Testis (tissue), 3 donors: ENCODE measurements around the gene CLCN6. TPM values are rescaled to one million over a fixed set of nuclear protein-coding genes. Genes with fewer than 3 reads are reported as not detected.

Experiments
- DNase-seq: peaks from one replicate; pipeline ENCODE4 v3.0.0-alpha.2; 2019
- H3K27ac ChIP-seq, 2 donors: fragments of 200-600 bp; sonication (generic); one replicate each; pipeline ENCODE4 v1.5.1; 2019
- H3K27me3 ChIP-seq: fragments of 200-600 bp; sonication (generic); one replicate; pipeline ENCODE4 v1.5.1; 2019
- H3K36me3 ChIP-seq: fragments of 200-600 bp; sonication (generic); one replicate; pipeline ENCODE4 v1.5.1; 2017; ENCODE audit warnings: low read depth; ENCODE audit errors: missing control alignments
- H3K4me1 ChIP-seq: fragments of 200-600 bp; sonication (generic); one replicate; pipeline ENCODE4 v1.5.1; 2019
- H3K4me3 ChIP-seq, 2 donors: fragments of 200-600 bp; sonication (generic); one replicate each; pipeline ENCODE4 v1.5.1; 2017 to 2019
- H3K9me3 ChIP-seq: fragments of 200-600 bp; sonication (generic); one replicate; pipeline ENCODE4 v1.5.1; 2017
- POLR2A ChIP-seq: fragments of 450-650 bp; IDR thresholded peaks from one replicate; pipeline ENCODE4 v1.6.1; 2017; ENCODE audit warnings: antibody characterized with exemption, mild to moderate bottlenecking, moderate library complexity
- WGBS, 2 donors: methylation state at CpG; one replicate each; pipeline ENCODE4 v1.1.5; 2018; 5-methylcytosine and 5-hydroxymethylcytosine counted together
- intact Hi-C: fragments of 100-400 bp; cut with DNase I; formaldehyde crosslinking; loops from one replicate; pipeline ENCODE4 v1.15.1; 2023; ENCODE audit warnings: low total_unique reads
- polyA plus RNA-seq: library from polyadenylated mRNA; stranded (reverse); fragments of 350-450 nt; fragmentation: Illumina TruSeq; extraction: RNeasy Lipid Tissue Mini Kit (QIAGEN cat#74804); gene quantifications from one replicate; pipeline ENCODE4 v1.2.3, GENCODE V29; 2014; ENCODE audit warnings: low read depth, low replicate concordance; ENCODE audit not compliant: insufficient read depth
- total RNA-seq, 2 donors: library from RNA; depleted of rRNA; stranded (reverse); fragments of >200 nt; gene quantifications; one replicate each; pipeline ENCODE4 v1.2.3, GENCODE V29; 2016
- TF ChIP-seq, protein P1 (sequence below), 3 experiments: fragments of 450-650 bp in 2 of 3; fragments of 200-600 bp in 1 of 3; sonication (generic) in 1 of 3; IDR thresholded peaks; one replicate each; pipeline ENCODE4 v1.5.1; 2016 to 2019; ENCODE audit warnings: antibody characterized with exemption in 3 of 3, mild to moderate bottlenecking in 2 of 3, moderate library complexity in 1 of 3

The CLCN6 gene
- total and polyA plus RNA-seq, 3 donors from 2014 or later, result 47.9 to 91.7 (median 57.1) TPM

DNA sequence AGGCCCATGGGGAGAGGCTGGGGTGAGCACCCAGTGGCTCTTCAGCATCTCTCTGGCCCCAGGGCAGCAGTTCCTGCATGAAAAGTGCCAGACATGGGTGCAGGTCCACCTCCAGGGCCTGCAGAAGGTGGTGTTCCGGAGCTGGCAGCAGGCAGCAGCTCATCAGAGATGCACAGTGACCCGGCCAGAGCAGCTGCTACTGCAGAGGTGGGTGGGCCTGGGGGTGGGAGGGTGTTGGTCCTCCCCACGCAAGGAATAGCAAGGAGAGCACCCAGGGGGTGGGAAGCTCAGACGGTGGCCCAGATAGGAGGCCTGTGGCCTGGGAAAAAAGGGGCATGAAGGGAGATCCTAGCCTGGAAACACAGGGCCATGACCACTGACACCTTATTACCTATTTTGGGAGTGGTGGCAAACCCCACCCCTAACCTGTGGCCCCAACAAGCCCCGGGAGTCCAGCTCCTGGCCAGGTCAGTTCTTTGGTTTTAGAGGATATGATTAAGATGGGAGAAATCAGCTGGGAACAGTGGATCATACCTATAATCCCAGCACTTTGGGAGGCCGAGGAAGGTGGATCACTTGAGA, 23.8 kb upstream of the CLCN6 start:
- TF ChIP-seq POLR2A, result no peak
- TF ChIP-seq, protein P1, sequence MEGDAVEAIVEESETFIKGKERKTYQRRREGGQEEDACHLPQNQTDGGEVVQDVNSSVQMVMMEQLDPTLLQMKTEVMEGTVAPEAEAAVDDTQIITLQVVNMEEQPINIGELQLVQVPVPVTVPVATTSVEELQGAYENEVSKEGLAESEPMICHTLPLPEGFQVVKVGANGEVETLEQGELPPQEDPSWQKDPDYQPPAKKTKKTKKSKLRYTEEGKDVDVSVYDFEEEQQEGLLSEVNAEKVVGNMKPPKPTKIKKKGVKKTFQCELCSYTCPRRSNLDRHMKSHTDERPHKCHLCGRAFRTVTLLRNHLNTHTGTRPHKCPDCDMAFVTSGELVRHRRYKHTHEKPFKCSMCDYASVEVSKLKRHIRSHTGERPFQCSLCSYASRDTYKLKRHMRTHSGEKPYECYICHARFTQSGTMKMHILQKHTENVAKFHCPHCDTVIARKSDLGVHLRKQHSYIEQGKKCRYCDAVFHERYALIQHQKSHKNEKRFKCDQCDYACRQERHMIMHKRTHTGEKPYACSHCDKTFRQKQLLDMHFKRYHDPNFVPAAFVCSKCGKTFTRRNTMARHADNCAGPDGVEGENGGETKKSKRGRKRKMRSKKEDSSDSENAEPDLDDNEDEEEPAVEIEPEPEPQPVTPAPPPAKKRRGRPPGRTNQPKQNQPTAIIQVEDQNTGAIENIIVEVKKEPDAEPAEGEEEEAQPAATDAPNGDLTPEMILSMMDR (IDR thresholded peaks at IDR 0.05), result no peak
- Histone ChIP-seq H3K9me3 (no peaks in the 10 kb centered on the region), H3K4me3 (no peak overlapping the region), H3K27ac (no peak overlapping the region), H3K27me3 (no peaks in the 10 kb centered on the region), H3K36me3 (no peaks in the 10 kb centered on the region), H3K4me1 (peaks cover 22% of the 10 kb centered on the region)
- intact Hi-C loops, result no loop called here
- DNase-seq, result no peak
- 77 to 84% methylated on average over 4 to 6 of the region's 6 CpGs for WGBS, 2 donors

DNA sequence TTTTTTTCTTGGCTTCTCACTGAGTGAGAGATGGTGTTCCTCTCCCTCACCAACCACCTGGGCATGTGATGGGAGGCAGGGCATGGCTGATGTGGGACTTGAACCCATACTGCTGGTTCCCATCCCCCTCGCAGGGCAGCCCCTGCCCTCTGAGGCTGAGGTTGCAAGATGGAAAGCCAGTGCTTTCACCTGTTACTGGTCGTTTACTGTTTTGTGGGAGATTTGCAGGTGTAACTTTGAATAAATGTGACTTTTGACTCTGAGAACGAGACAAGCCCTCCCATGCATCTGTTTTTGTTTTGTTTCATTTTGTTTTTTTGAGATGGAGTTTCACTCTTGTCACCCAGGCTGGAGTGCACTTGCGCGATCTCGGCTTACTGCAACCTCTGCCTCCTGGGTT, 22.4 kb upstream of the CLCN6 start:
- Histone ChIP-seq H3K4me1 (peaks cover 33% of the 10 kb centered on the region), H3K27ac (no peak overlapping the region), H3K4me3 (no peak overlapping the region), H3K36me3 (no peaks in the 10 kb centered on the region), H3K9me3 (no peaks in the 10 kb centered on the region), H3K27me3 (no peaks in the 10 kb centered on the region)
- 88 to 96% methylated on average over 6 of the region's 6 CpGs for WGBS, 2 donors
- DNase-seq, result no peak
- TF ChIP-seq POLR2A, result no peak
- TF ChIP-seq, protein P1 (IDR thresholded peaks at IDR 0.05), result no peak
- intact Hi-C loops, result no loop called here

DNA sequence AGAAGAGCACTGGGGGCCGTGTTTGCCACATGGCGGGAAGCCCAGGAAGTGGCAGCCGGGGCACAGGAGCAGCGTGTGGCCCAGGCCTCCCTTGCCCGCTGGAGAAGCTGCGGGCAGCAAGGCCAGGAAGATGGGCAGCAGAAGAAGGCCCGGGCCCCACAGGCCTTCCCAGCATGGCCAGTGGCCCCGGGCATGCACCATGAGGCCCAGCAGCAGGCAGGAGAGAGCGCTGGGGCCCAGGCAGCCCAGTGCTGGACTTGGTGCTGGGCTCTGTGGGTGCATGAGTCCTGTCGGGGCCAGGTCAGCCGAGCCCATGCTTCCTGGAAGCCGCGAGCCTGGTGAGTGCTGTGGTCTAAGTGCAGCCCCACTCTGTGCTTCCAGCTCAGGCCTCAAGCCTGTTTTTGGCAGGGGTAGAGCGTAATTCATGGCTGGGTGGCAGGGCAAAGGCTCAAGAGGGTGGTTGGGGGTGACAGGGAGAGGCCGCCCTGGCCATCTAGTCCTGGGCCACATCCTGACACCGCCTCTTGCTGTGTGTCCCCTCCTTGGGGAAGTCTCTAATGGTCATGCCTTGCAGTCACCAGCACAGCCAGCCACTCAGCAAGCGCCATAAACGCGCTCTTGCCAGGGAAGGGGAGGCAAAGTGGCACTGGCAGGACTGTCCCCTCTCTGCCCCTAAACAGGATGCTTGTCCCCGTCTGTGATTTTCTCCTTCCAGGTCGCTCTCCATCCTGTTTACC, 21.6 kb upstream of the CLCN6 start:
- TF ChIP-seq POLR2A, result no peak
- TF ChIP-seq, protein P1 (IDR thresholded peaks at IDR 0.05), result no peak

DNA sequence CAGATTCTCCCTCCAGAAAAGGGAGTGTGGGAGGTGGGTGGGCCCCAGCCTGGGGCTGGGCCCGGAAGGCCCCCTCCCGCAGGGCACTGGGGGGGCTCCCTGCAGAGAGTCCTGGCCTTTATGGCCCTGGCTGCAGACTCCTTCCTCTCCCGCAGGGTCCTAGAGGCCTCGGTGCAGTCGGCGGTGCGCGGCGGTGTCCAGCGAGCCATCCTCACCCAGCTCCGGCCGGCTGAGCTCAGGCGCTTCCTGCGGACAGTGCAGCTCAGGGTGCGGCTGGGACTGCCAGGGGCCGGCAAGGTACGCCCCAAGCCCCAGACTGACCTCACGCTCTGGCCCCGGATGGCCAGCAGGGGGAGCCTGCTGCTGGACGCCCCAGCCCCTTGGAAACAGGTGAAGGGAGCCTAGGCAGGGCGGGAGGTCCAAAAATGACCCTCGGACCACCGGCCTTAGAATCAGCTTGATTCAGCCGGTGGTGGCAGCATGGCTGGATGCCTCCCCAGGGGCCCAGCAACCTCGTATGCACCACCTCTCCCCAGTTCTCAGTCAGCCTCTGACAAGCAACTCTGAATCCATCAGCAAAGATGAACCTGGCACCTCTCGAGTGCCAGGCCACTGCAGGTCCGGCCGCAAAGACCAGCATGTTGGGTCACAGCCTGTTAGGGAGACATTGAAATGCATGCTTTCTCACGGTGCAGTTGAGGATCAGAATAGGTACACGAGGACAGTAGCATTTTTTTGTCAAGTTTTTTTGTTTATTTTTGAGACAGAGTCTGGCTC, 20.8 kb upstream of the CLCN6 start:
- TF ChIP-seq POLR2A, result no peak
- TF ChIP-seq, protein P1 (IDR thresholded peaks at IDR 0.05), result peak; percentile 72 to 79 (median 76)
- WGBS, 2 donors, result 28 to 35% methylated on average over 5 to 29 of the region's 30 CpGs
- H3K27ac ChIP-seq, result peak overlapping the region; percentile 58 to 96
- DNase-seq, result peak; percentile 76
- no peaks in the 10 kb centered on the region for H3K36me3 ChIP-seq
- peaks cover 49% of the 10 kb centered on the region for H3K4me1 ChIP-seq
- intact Hi-C loops, result no loop called here
- H3K4me3 ChIP-seq, result no peak overlapping the region
- H3K9me3 ChIP-seq, result no peaks in the 10 kb centered on the region
- H3K27me3 ChIP-seq, result no peaks in the 10 kb centered on the region

More for the DNA sequence above, 21.6 kb upstream of the CLCN6 start:
- 72 to 82% methylated on average over 5 to 18 of the region's 21 CpGs for WGBS, 2 donors
- peak overlapping the region; percentile 54 to 58 for H3K27ac ChIP-seq
- intact Hi-C loops, result no loop called here
- H3K4me1 ChIP-seq, result peaks cover 42% of the 10 kb centered on the region
- H3K9me3 ChIP-seq, result no peaks in the 10 kb centered on the region
- no peak overlapping the region for H3K4me3 ChIP-seq
- no peak for DNase-seq
- H3K36me3 ChIP-seq, result no peaks in the 10 kb centered on the region
- no peaks in the 10 kb centered on the region for H3K27me3 ChIP-seq
